Measurements from ENCODE around the gene FLNC.

- TF ChIP-seq EZH2 (IDR thresholded peaks at IDR 0.05; ENCODE audit: insufficient read depth, poor library complexity, severe bottlenecking) = no peak
- no peak for TF ChIP-seq EZH2phosphoT487 (IDR thresholded peaks at IDR 0.05; ENCODE audit: insufficient read depth, low read depth)
Measured at GRCh38 chr7:128888039-128888755, 58.0 kb downstream of the FLNC start.
